IPS-15b (cell line): ENCODE data around the gene ATAD3A.
"Not testable (repeated sequence)": the region's sequence is repeated elsewhere in the genome, so short reads cannot be mapped to it uniquely, and the experiment has no call there.

Experiments used
- H3K27me3 ChIP-seq: one replicate; pipeline ENCODE4 v1.6.1; 2013; ENCODE audit warnings: low read length; ENCODE audit not compliant: control insufficient read depth, insufficient read depth
- H3K36me3 ChIP-seq: one replicate; pipeline ENCODE4 v1.6.1; 2013; ENCODE audit warnings: low read length; ENCODE audit not compliant: control insufficient read depth, insufficient read depth
- H3K4me1 ChIP-seq: one replicate; pipeline ENCODE4 v1.6.1; 2013; ENCODE audit warnings: mild to moderate bottlenecking, low read length; ENCODE audit not compliant: control insufficient read depth, insufficient read depth
- H3K4me3 ChIP-seq: one replicate; pipeline ENCODE4 v1.5.1; 2013; ENCODE audit warnings: low read depth, low read length
- H3K9ac ChIP-seq: one replicate; pipeline ENCODE4 v1.6.1; 2013; ENCODE audit warnings: low read depth, mild to moderate bottlenecking, low read length
- H3K9me3 ChIP-seq: one replicate; pipeline ENCODE4 v1.6.1; 2013; ENCODE audit warnings: mild to moderate bottlenecking, low read length; ENCODE audit not compliant: control insufficient read depth, insufficient read depth

ATAD3A gene

DNA sequence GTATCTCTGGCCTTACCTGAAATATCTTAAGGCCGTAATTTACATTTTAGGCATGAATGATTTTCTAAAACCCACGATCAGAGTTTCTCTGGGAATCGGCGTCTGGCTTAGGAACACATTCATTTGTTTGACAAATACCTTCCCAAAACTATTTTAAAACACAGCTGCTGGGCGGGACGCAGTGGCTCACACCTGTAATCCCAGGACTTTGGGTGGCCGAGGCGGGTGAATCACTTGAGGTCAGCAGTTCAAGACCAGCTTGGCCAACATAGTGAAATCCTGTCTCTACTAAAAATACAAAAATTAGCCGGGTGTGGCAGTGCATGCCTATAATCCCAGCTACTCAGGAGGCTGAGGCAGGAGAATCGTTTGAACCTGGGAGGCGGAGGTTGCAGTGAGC is 45.0 kb downstream of the ATAD3A start:
- H3K27me3 ChIP-seq, H3K9me3 ChIP-seq, H3K4me3 ChIP-seq, H3K4me1 ChIP-seq, H3K9ac ChIP-seq: not testable (repeated sequence)
- peaks cover 11% of the 10 kb centered on the region for H3K36me3 ChIP-seq

- not testable (repeated sequence) for H3K27me3 ChIP-seq, H3K4me1 ChIP-seq, H3K9ac ChIP-seq, H3K9me3 ChIP-seq, H3K4me3 ChIP-seq
- peaks cover 17% of the 10 kb centered on the region for H3K36me3 ChIP-seq
Observed at GRCh38 chr1:1557688-1558087, 45.7 kb downstream of the ATAD3A start.

DNA sequence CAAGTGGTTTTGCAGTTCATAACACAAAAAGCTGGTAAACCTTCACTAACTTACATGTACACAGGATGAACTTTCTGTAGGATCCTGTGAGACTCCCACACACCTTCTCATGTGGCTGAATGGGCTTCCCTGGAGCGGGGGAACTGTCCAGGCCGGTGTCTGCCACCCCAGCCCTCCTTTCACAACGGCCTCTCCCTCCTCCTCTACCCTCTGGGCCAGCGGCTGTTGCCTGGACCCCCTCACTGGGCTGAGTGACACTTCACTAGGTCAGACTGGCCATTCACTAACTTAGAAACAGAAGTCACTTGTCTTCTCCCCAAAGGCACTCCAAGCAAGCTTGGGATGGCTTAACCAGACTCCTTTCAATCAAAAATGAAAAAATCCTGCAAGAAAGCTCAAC is 46.6 kb downstream of the ATAD3A start:
- H3K9ac ChIP-seq: no peak overlapping the region
- no peaks in the 10 kb centered on the region for H3K9me3 ChIP-seq
- H3K36me3 ChIP-seq: peaks cover 25% of the 10 kb centered on the region
- no peaks in the 10 kb centered on the region for H3K27me3 ChIP-seq
- no peaks in the 10 kb centered on the region for H3K4me1 ChIP-seq
- no peak overlapping the region for H3K4me3 ChIP-seq

GRCh38 chr1:1559066-1559465 is 47.1 kb downstream of the ATAD3A start:
- no peaks in the 10 kb centered on the region for H3K9me3 ChIP-seq
- peaks cover 30% of the 10 kb centered on the region for H3K36me3 ChIP-seq
- H3K27me3 ChIP-seq: no peaks in the 10 kb centered on the region
- no peaks in the 10 kb centered on the region for H3K4me1 ChIP-seq
- no peak overlapping the region for H3K9ac ChIP-seq
- no peak overlapping the region for H3K4me3 ChIP-seq

- H3K9ac ChIP-seq: no peak overlapping the region
- no peaks in the 10 kb centered on the region for H3K9me3 ChIP-seq
- no peak overlapping the region for H3K4me3 ChIP-seq
- peaks cover 33% of the 10 kb centered on the region for H3K36me3 ChIP-seq
- no peaks in the 10 kb centered on the region for H3K27me3 ChIP-seq
- no peaks in the 10 kb centered on the region for H3K4me1 ChIP-seq
Observed at GRCh38 chr1:1560178-1560577, 48.2 kb downstream of the ATAD3A start.

DNA sequence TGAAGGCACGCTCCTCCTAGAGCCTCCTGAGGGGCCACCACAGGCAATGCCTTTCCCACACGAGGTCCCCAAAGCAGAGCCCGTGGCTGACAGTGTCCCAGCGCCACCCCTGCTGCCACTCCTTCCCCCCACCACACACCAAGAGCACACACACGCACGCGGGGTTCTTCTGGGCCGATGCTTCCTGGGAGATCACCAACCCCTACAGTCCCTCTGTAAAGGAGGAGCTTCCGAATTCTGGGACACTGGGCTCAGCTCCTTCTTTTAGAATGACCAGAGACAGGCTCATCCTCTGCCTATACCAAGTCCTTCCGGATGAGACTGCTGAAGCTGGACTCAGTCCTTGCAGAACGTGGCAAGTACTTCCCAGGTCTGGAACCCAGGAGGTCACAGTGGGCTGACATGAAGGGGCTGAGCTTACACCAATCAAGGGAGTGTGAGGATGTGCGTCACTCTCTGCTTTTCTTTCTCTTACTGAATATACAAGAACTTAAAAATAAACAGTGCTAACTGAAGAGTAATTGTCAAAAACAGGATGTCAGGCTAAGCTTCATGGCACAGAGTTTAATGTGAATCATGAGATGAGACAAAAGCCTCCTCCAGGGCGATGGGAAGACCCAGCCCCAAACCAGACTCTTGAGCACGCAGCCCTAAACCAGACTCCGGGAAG is 50.0 kb downstream of the ATAD3A start:
- Histone ChIP-seq H3K27me3 (no peaks in the 10 kb centered on the region), H3K9ac (no peak overlapping the region), H3K36me3 (peaks cover 36% of the 10 kb centered on the region), H3K9me3 (no peaks in the 10 kb centered on the region), H3K4me3 (no peak overlapping the region), H3K4me1 (no peaks in the 10 kb centered on the region)

GRCh38 chr1:1562556-1563195 is 50.7 kb downstream of the ATAD3A start:
- Histone ChIP-seq H3K36me3 (peaks cover 36% of the 10 kb centered on the region), H3K9ac (no peak overlapping the region)

GRCh38 chr1:1563688-1564087 is 51.7 kb downstream of the ATAD3A start:
- Histone ChIP-seq H3K36me3 (peaks cover 36% of the 10 kb centered on the region), H3K9me3 (no peaks in the 10 kb centered on the region), H3K4me3 (no peak overlapping the region), H3K9ac (no peak overlapping the region), H3K4me1 (peaks cover 3% of the 10 kb centered on the region), H3K27me3 (no peaks in the 10 kb centered on the region)

More at GRCh38 chr1:1562556-1563195, 50.7 kb downstream of the ATAD3A start:
- Histone ChIP-seq H3K4me3 (no peak overlapping the region), H3K9me3 (no peaks in the 10 kb centered on the region), H3K4me1 (no peaks in the 10 kb centered on the region), H3K27me3 (no peaks in the 10 kb centered on the region)

DNA sequence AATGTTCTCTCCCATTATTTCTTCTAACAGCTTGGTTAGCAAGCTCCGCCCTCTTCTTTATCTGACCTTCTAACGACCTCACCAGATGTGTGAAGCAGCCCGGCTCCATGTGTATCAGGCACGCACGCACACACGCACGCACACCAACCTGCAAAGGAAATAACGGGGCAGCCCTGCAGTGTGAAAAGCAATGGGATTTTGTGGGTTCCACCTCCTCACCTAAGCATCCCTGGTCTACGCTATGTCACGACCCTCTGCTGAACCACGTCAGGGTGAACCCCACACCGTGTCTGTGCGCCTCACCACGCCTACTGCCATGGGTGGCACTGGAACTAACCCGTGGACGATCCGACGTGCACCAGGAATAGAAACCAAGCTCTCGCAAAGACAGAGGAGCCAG is 52.3 kb downstream of the ATAD3A start:
- Histone ChIP-seq H3K9ac (no peak overlapping the region), H3K36me3 (peaks cover 36% of the 10 kb centered on the region), H3K4me1 (peaks cover 3% of the 10 kb centered on the region)

GRCh38 chr1:1565340-1565739 is 53.4 kb downstream of the ATAD3A start:
- Histone ChIP-seq H3K9me3 (no peaks in the 10 kb centered on the region), H3K27me3 (no peaks in the 10 kb centered on the region), H3K4me3 (no peak overlapping the region), H3K36me3 (peaks cover 39% of the 10 kb centered on the region), H3K4me1 (peaks cover 3% of the 10 kb centered on the region), H3K9ac (no peak overlapping the region)

More for the DNA sequence above, 52.3 kb downstream of the ATAD3A start:
- H3K27me3 ChIP-seq: no peaks in the 10 kb centered on the region
- H3K9me3 ChIP-seq: no peaks in the 10 kb centered on the region
- H3K4me3 ChIP-seq: no peak overlapping the region

DNA sequence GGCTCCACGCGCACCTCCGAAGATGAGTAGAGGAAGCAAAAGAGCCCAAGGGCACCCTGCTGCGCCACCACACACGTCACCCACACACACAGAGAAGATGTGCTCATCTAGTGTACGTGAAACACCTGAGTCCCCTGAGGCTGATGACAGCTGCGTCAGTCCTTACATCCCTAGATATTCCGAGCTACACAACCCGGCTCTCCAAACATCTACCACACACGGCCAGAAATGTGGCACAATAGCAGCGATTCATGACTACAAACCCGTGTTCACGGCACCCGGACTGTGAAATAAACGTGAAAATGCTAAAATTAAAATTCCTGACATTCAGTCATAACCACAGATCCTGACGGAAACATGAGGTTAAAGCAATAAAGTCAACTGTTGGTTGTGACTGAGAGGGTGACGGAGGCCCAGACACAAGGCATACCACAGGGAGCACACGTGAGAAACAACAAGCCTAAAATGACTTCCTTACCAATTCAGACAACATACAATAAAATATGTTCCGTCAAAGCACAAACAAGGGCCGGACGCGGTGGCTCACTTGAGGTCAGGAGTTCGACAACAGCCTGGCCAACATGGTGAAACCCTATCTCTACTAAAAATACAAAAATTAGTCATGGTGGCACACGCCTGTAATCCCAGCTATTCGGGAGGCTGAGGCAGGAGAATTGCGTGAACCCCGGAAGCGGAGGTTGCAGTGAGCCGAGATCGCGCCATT is 55.4 kb downstream of the ATAD3A start:
- peaks cover 29% of the 10 kb centered on the region for H3K36me3 ChIP-seq
- H3K9ac ChIP-seq: peak overlapping the region; percentile 47
- H3K9me3 ChIP-seq: no peaks in the 10 kb centered on the region
- no peak overlapping the region for H3K4me3 ChIP-seq
- peaks cover 3% of the 10 kb centered on the region for H3K4me1 ChIP-seq
- no peaks in the 10 kb centered on the region for H3K27me3 ChIP-seq

- Histone ChIP-seq H3K27me3 (no peaks in the 10 kb centered on the region), H3K4me3 (no peak overlapping the region), H3K9ac (no peak overlapping the region), H3K9me3 (no peaks in the 10 kb centered on the region), H3K36me3 (peaks cover 24% of the 10 kb centered on the region), H3K4me1 (peaks cover 3% of the 10 kb centered on the region)
Observed at GRCh38 chr1:1567891-1568291, 55.9 kb downstream of the ATAD3A start.
